ENCODE data around the gene CAPZA2.

- TF ChIP-seq CTCF (IDR thresholded peaks at IDR 0.05): no peak
- no peak for TF ChIP-seq EP300 (IDR thresholded peaks at IDR 0.05)
- no peak for TF ChIP-seq CEBPB (IDR thresholded peaks at IDR 0.05)
- TF ChIP-seq BHLHE40 (IDR thresholded peaks at IDR 0.05; ENCODE audit: low read depth, low read length): no peak
- no peak for TF ChIP-seq E2F6 (IDR thresholded peaks at IDR 0.05; ENCODE audit: borderline replicate concordance, low read depth)
- TF ChIP-seq MAX (IDR thresholded peaks at IDR 0.05): no peak
- TF ChIP-seq REST (IDR thresholded peaks at IDR 0.05): no peak
- no peak for TF ChIP-seq PHF8 (IDR thresholded peaks at IDR 0.05; ENCODE audit: borderline replicate concordance, low read depth)
- no peak for TF ChIP-seq ZFP36 (IDR thresholded peaks at IDR 0.05; ENCODE audit: borderline replicate concordance, partially characterized antibody)
- TF ChIP-seq USF2 (IDR thresholded peaks at IDR 0.05): no peak
- no peak for TF ChIP-seq CBX8 (IDR thresholded peaks at IDR 0.05)
- no peak for TF ChIP-seq ESRRA (IDR thresholded peaks at IDR 0.05; ENCODE audit: borderline replicate concordance, low read length)
Measured at GRCh38 chr7:116956477-116956804, 94.1 kb downstream of the CAPZA2 start.

Measured in A549 (cell line).